ENCODE measurements around the gene SLC17A6.

The SLC17A6 gene

GRCh38 chr11:22389526-22390282 is 51.5 kb downstream of the SLC17A6 start:
- DNase-seq (ENCODE audit: low read depth in 1 of 2, low spot score in 1 of 2): no peak

DNA sequence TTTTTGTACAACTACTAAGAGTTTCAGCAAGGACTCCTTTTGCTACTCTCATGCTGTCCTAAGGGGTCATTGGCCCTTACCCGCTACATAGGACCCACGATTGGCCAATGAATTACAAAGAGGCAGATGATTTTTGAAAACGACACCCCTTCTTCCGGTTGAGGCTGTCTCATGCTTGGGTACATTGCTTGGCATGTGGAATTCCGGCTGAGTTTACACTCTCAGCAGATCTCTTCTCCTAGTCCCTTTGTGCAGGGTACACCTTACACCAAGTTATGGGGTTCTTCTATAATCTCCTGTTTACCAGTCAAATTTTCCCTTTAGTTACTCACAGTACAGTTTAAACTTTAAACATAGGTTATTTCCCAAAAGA is 52.1 kb downstream of the SLC17A6 start:
- DNase-seq (ENCODE audit: low read depth in 1 of 2, low spot score in 1 of 2): no peak

GRCh38 chr11:22392561-22392960 is 54.4 kb downstream of the SLC17A6 start:
- no peak for DNase-seq (ENCODE audit: low read depth in 1 of 2, low spot score in 1 of 2)

- DNase-seq (ENCODE audit: low read depth in 1 of 2, low spot score in 1 of 2): no peak
These were observed 67.2 kb downstream of the SLC17A6 start for GRCh38 chr11:22405377-22405776.

DNA sequence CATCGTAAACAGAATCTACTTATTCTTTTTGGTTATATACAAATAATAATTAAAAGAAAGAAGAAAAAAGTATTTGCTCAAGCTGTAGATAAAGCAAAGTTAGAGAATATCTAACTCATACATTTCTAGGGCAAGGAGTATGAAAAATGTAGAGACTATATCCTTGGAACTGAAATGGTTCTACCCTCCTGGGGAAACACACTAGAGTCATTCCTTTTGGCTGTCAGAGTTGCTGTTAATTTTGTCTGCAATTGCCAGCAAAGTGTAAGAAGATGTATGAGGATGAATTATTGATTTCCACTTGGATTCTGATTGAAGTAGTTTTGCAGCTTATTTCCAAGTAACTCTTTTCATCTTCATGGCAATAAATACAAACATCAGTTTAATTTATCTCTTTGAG is 69.1 kb downstream of the SLC17A6 start:
- no peak for DNase-seq (ENCODE audit: low read depth in 1 of 2, low spot score in 1 of 2)

DNA sequence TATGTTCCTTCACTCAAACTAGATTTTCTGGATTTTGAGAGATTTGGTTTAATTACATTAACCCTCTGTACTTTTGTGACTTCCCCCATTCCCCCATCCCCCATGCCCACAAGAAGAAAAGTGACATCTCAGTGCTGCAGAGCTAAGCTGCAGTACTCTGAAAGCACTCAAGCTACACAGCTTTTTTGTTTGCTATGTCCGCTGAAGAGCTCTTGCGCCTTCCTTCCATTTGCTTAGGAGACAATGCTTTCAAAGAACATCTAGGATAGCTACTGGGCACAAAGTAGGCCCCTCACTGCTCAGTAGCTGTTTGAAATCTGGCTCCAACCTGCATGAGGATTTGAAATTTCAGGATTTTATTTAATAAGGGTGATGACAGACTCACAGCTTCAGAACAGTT is 69.7 kb downstream of the SLC17A6 start:
- DNase-seq (ENCODE audit: low read depth in 1 of 2, low spot score in 1 of 2): no peak

GRCh38 chr11:22415476-22415875 is 77.3 kb downstream of the SLC17A6 start:
- DNase-seq (ENCODE audit: low read depth in 1 of 2, low spot score in 1 of 2): no peak

GRCh38 chr11:22416462-22416861 is 78.3 kb downstream of the SLC17A6 start:
- DNase-seq (ENCODE audit: low read depth in 1 of 2, low spot score in 1 of 2): no peak

- no peak for DNase-seq (ENCODE audit: low read depth in 1 of 2, low spot score in 1 of 2)
These were observed 88.7 kb downstream of the SLC17A6 start for GRCh38 chr11:22426915-22427314.
